ENCODE results near the gene MALRD1.

The MALRD1 gene

GRCh38 chr10:19021162-19021561 lies 27.4 kb upstream of the MALRD1 start:
- DNase-seq (ENCODE audit: low read depth in 2 of 2), result no peak
- TF ChIP-seq CTCF (IDR thresholded peaks at IDR 0.05; ENCODE audit: low read depth, low read length), result no peak
- no peak overlapping the region for H3K4me3 ChIP-seq (replicated peaks in 1 of 2; ENCODE audit: low read depth in 2 of 2, low read length in 2 of 2)

- no peak overlapping the region for H3K4me3 ChIP-seq (replicated peaks in 1 of 2; ENCODE audit: low read depth in 2 of 2, low read length in 2 of 2)
- TF ChIP-seq CTCF (IDR thresholded peaks at IDR 0.05; ENCODE audit: low read depth, low read length), result no peak
- no peak for DNase-seq (ENCODE audit: low read depth in 2 of 2)
Observed at GRCh38 chr10:19024611-19025010, 24.0 kb upstream of the MALRD1 start.

GRCh38 chr10:19031763-19032162 lies 16.8 kb upstream of the MALRD1 start:
- DNase-seq (ENCODE audit: low read depth in 2 of 2), result no peak
- H3K4me3 ChIP-seq (replicated peaks in 1 of 2; ENCODE audit: low read depth in 2 of 2, low read length in 2 of 2), result no peak overlapping the region
- no peak for TF ChIP-seq CTCF (IDR thresholded peaks at IDR 0.05; ENCODE audit: low read depth, low read length)

- no peak overlapping the region for H3K4me3 ChIP-seq (replicated peaks in 1 of 2; ENCODE audit: low read depth in 2 of 2, low read length in 2 of 2)
- TF ChIP-seq CTCF (IDR thresholded peaks at IDR 0.05; ENCODE audit: low read depth, low read length), result no peak
- no peak for DNase-seq (ENCODE audit: low read depth in 2 of 2)
Observed at GRCh38 chr10:19033741-19034140, 14.9 kb upstream of the MALRD1 start.

GRCh38 chr10:19041171-19041570 lies 7.4 kb upstream of the MALRD1 start:
- no peak overlapping the region for H3K4me3 ChIP-seq (replicated peaks in 1 of 2; ENCODE audit: low read depth in 2 of 2, low read length in 2 of 2)
- TF ChIP-seq CTCF (IDR thresholded peaks at IDR 0.05; ENCODE audit: low read depth, low read length), result no peak
- no peak for DNase-seq (ENCODE audit: low read depth in 2 of 2)

GRCh38 chr10:19043431-19043830 lies 5.2 kb upstream of the MALRD1 start:
- TF ChIP-seq CTCF (IDR thresholded peaks at IDR 0.05; ENCODE audit: low read depth, low read length), result no peak
- no peak for DNase-seq (ENCODE audit: low read depth in 2 of 2)
- H3K4me3 ChIP-seq (replicated peaks in 1 of 2; ENCODE audit: low read depth in 2 of 2, low read length in 2 of 2), result no peak overlapping the region

- H3K4me3 ChIP-seq (replicated peaks in 1 of 2; ENCODE audit: low read depth in 2 of 2, low read length in 2 of 2), result no peak overlapping the region
- no peak for DNase-seq (ENCODE audit: low read depth in 2 of 2)
- TF ChIP-seq CTCF (IDR thresholded peaks at IDR 0.05; ENCODE audit: low read depth, low read length), result no peak
Observed at GRCh38 chr10:19046679-19047078, 1.9 kb upstream of the MALRD1 start.
